HG02610 (cell line): ENCODE results near the gene C14orf132.

Experiments used
- ATAC-seq: cut with Tn5 transposase; IDR thresholded peaks from one replicate; pipeline ENCODE4 v1.9.1; 2021; ENCODE audit warnings: mild to moderate bottlenecking, moderate library complexity; ENCODE audit not compliant: unreplicated experiment

Gene C14orf132

GRCh38 chr14:96039633-96040311 lies 610 bp downstream of the C14orf132 start:
- ATAC-seq = no peak

GRCh38 chr14:96040828-96041371 lies 1.7 kb downstream of the C14orf132 start:
- no peak for ATAC-seq

DNA sequence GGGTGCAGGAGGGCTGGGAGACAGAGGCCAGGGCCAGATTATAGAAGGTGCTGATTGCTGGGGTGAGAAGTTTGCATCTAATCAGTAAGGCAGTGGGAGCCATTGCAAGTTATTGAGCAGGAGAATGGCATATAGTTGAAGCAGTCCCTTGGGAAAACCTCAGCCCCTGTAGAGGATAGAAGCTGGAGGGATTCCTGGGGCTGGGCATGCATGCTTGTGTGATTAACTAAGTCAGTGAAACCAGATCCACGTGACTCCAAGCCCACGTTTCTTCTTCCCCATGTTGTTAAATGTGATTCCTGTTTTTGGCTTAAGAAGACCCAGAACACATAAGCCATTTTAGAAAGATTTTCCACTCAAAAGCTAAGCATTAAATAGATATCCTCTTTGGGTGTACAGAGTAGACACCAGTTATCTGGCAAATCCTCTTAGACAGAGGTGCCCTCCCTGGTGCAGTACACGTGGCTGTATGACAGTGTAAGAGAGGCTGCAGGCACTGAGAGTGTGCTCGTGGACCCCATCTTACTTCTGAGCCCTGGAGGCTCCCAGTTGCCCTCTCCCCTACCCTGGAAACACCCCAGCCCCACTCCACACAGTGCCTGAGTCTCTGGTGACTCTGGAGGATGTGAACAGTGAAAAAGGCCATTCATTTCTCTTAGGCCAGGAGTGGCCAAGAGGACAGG lies 3.2 kb downstream of the C14orf132 start:
- ATAC-seq = no peak

DNA sequence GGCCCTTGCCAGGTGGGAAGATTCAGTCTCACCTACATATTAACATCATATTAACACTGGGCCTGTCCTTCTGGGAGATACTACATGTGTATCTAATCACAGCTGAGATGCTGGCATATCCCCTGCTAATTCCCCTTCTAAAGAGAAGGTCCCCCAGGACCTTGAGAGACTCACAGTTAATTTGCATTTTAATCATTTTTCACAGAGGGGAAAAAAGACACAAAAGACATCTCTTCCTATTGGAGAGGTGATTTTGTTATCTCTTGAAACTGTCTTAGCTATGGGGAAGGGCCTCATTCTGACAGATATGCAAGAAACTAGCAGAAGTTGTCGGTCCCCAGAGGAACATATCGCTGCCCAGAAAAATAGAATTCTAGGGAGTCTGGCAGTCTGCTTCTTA lies 7.5 kb downstream of the C14orf132 start:
- ATAC-seq = no peak

DNA sequence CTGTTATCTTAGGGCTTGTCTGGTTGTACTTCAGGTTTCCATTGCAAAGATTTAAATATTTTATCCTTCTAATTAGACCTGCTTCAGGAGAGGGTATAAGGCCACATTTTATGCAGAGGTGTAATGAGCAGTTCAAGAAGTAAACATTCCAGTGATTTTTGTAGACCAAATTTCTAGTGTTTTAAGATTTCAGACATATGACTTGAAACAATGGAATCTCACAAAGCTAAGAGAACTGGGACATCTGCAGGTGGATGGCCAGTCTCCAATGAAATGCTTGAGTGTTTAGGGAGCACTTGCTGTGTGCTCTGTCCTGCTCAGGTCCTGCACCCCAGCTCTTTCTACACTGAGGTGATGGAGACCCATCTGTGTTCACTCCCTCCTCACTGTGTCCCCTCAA lies 7.9 kb downstream of the C14orf132 start:
- no peak for ATAC-seq

DNA sequence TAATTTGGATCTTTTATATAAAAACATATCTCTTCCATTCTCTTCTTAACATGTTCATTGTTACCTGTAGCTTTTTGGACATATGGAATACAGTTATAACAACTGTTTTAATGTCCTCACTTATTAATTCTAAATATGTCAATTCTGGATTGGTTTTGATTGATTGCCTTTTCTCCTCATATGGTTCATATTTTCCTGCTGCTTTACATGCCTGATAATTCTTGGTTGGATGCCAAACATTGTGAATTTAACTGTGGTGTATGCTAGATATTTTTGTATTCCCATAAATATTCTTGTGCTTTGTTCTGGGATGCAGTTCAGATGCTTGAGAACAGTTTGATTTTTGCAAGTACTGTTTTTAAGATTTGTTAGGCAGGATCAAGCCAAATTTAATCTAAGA lies 10.8 kb downstream of the C14orf132 start:
- no peak for ATAC-seq

DNA sequence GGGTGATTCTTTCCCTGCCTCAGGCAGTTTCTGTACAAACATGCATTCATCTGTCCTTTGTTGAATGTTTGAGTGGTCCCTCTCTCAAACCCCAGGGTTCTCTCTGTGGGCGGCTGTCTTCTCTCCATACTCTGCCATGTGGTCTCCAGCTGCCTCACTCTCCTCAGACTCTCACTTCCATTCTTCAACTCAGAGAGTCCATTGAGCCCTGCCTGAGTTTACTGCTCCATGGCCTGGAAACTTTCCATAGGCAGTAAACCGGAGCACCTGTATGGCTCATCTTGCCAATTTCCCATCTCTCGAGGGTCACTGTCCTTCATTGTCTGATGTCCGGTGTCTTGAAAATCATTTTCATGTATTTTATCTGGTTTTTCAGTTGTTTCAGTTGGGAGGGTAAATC lies 11.3 kb downstream of the C14orf132 start:
- no peak for ATAC-seq

GRCh38 chr14:96051231-96051630 lies 12.1 kb downstream of the C14orf132 start:
- ATAC-seq = no peak

DNA sequence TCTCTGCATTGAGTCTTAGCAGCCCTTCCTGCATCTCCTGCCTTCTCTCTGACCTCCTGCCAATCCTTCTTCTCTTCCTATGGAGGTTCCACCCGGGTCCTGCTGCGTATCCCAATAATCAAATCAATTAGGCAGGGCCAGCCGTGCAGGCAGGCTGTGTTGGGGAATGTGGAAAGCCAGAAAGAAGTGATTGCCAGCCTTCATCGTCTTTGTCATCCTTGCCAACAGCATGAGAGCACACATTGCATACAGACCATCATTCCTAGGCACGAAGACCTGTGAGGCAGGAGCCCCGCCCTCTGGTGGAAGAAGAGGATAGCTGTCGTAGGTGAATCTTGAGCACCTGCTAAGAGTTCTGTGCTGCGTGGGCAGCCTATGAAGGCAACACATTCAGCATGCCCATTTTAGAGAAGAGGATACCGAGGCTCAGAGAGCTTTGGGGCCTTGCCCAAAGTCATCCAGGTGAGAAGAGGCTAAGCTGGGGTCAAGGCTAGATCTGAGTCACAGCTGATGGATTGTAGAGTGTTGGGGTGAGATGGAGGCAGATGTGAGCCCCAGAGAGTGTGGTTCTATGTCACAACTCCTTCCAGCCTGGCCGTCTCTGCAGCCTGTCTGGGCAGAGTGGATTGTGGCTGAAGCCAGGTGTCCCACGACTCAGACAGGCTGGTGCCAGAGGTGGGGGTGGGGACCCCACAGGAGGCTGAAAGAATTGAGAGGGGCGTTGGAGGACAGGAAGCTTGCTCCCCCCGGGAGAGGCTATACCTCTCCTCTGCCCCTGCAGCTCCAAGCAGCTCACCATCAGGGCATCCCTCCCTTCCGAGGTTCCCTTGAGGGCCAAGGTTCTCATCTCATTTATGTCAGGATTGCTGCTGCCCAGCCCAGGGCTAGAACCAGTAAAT lies 12.7 kb downstream of the C14orf132 start:
- ATAC-seq = no peak

DNA sequence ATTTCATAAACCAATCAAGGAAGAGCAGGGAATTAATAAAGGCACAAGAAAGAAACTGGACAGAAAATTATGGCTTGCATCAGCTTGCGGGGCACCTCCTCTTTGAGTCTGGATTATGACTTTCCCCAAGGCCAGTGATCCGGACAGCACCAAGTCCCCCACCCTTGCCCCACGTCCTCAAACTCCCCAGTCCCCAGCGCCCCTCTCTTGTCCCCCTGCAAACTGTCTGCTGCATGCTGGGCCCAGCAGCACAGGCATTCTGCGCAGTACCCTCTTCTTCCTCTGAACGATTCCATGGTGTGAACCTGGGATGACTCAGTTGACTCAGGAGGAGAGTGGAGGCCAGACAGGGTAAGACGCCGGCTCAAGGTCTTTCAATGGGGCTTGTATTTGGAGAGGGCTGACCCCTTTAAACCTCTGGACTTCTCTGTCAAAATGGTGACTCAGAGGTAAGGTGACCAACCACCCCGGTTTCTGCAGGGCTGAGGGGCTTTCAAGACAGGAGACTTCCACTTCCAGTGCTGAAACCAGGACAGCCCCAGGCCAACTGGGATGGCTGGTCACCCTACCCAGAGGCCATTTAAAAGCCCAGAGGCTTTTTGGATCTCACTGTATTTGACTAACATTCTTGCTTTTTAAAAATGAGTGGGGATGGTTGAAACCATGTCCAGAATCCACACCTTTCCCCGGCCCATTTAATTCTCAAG lies 13.5 kb downstream of the C14orf132 start:
- no peak for ATAC-seq

- no peak for ATAC-seq
Observed at GRCh38 chr14:96053248-96053599, 14.1 kb downstream of the C14orf132 start.

DNA sequence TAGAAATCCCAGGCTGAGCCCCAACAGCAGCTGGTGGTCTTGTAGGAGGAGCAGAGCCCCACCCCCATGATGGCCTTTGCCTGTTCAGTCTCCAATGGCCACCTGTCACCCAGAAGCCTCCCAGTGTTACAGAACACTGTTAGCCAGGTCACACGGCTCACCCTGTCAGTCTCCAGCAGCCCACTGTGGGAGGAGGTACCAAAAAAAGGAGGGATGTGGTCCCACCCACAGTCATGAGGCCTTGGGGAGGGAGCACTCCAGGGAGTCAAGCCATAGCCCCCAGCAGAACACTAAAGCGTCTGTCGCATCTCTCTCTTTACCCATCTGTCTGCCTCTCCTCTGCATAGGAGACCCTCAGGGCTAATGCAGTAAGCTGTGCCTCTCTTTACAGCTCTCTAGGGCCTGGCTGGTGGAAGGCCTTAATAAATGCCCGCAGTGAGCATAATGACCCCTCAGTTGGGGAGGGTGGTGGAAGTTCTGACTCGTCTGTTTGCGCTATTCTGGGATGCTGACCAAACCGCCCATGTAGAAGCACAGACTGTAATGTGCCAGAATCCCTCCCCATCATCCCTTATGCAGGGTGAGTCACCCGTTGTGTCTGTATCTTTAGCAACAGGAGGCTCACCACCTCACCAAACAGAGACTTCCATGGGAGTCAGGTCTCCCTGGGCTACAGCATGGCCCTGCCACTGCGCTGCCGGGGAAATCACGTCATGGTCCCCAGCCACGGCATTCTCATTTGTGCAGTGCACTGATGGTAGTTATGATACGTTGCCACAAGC lies 14.6 kb downstream of the C14orf132 start:
- ATAC-seq = no peak

GRCh38 chr14:96054661-96055060 lies 15.5 kb downstream of the C14orf132 start:
- ATAC-seq = no peak

GRCh38 chr14:96055065-96055752 lies 16.0 kb downstream of the C14orf132 start:
- no peak for ATAC-seq

DNA sequence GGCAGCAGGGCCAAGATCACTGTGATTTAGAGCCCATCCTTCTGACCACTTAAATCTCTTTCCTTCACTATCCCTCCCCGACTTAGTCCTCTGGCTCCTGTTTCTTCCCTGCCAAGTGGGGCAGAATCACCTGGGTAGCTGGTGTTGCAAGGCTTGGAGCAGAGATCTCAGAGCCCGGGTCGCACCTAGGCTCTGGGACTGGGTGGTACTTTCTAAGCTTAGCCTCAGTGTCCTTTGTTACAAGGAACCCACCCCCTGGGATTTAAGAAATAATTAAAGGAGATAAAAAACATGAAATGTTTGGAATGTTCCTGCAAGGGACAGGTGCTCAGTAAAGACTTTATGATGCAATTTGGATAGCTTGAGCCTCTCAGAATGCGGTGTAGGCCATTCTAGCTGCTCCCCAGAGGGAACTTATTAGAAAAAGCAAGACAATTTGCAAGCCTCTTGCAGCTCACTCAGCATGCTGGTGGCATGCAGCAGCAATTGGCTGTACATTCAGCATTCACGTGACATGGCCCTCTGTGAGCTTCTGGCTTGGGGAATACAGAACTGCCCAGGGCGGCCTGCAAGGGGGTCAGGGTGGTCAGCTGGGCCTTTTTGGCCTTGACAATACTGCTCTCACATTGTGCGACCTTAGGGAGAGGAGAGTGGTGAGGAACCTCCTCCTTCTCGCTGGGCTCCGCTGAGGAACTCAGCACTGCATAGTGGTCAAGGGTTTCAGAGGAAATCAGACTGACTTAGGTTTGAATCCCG lies 16.8 kb downstream of the C14orf132 start:
- no peak for ATAC-seq

- no peak for ATAC-seq
Observed at GRCh38 chr14:96056509-96057422, 17.6 kb downstream of the C14orf132 start.

DNA sequence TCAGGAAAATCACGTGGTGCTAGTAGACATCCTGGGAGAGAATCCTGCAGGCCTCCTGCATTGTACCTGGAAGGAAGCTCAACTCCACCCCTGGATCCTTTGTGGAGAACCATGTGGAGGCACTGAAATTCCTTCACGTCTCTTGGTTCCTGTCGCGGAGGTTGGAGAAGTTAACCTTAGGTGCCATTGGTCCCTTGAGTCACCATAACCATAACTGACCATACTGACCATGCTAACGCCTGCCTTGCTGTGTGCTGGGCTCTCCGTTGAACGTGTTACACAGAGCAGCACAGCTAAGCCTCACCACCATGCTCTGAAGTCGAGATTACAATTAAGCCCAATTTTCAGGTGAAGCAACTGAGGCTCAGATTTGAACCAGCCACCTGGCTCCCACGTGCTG lies 18.6 kb downstream of the C14orf132 start:
- ATAC-seq = no peak
